Right renal cortex interstitium (tissue), 3 donors: ENCODE measurements around the gene NDUFA9. TPM values are rescaled to one million over a fixed set of nuclear protein-coding genes. Genes with fewer than 3 reads are reported as not detected.

ENCODE experiments used
- DNase-seq, 3 donors: peaks; one replicate each; pipeline ENCODE4 v3.0.0-alpha.2; 2013; ENCODE audit warnings: low read depth in 3 of 3, low spot score in 2 of 3
- polyA plus RNA-seq, 3 donors: library from polyadenylated mRNA; unstranded; fragments of 120-200 nt; gene quantifications; one replicate each; pipeline ENCODE4 v1.2.1, GENCODE V29; 2013; ENCODE audit not compliant: insufficient read length in 3 of 3

Gene NDUFA9
- polyA plus RNA-seq, 3 donors, result 114 to 126 (median 123) TPM

DNA sequence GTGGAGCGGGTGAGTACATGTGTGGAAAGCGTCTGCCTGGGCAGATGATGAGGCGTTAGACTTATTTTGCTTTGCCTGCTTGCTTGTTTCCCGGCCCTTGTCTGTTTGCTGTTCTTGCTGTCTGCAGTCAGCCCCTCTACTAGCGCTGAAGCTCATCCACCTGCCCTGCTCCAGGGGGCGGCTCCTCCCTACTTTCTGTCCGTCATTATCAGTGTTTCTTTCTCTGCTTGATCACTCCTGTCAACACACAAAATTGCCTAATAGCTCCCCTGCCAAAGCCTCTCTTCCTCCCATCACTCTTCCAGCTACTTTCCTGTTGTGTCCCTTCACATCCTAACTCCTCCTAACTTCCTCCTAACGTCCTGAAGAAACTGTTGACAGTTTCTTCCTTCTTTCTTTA lies 36.4 kb downstream of the NDUFA9 start:
- DNase-seq, result no peak

DNA sequence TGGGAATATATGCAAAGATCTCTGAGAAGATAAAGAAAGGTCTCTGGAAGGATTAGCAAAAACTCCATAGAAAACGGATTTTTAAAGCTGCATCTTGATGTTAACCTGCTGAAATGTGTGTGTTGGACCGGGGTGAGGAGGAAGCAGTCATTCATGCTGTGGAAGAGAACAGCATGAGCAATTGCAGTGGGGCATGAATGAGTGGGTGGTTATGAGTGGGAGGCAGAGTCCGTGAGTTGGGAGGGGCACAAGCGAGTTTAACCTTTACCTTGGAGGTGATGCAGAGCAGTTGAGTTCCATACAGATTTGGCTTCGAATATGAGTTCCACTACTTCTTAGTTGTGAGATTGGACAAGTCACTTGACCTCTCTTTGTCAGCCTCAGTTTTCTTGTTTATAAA lies 41.8 kb downstream of the NDUFA9 start:
- DNase-seq, result no peak

Other genes with a start within 250 kb of the NDUFA9 start
- gene FGF6, start 203.3 kb upstream of the NDUFA9 start, polyA plus RNA-seq, result not detected
- gene RAD51AP1, start 110.2 kb upstream of the NDUFA9 start, polyA plus RNA-seq, result 10 to 100 TPM; 27.5 to 32.9 (median 32.0) TPM
- gene DYRK4, start 86.9 kb upstream of the NDUFA9 start, polyA plus RNA-seq, result 10 to 100 TPM; 52.7 to 58.0 (median 55.0) TPM
- gene AKAP3, start 63 bp upstream of the NDUFA9 start, polyA plus RNA-seq, result 1 to 10 TPM; 3.9 to 6.5 (median 4.1) TPM
- 1 to 10 TPM; 3.1 to 3.5 (median 3.3) TPM for gene GALNT8, start 71.3 kb downstream of the NDUFA9 start, polyA plus RNA-seq